Ishikawa (cell line): ENCODE results near the gene MXRA8.

Source experiments
- CEBPB ChIP-seq: IDR thresholded peaks from 2 replicates; pipeline ENCODE4 v1.6.1; 2012
- EGR1 ChIP-seq: IDR thresholded peaks from 2 replicates; pipeline ENCODE4 v1.6.1; 2012
- EP300 ChIP-seq: IDR thresholded peaks from 2 replicates; pipeline ENCODE4 v1.6.1; 2012; ENCODE audit warnings: borderline replicate concordance
- MAX ChIP-seq: IDR thresholded peaks from 2 replicates; pipeline ENCODE4 v1.6.1; 2012
- NFIC ChIP-seq: IDR thresholded peaks from 2 replicates; pipeline ENCODE4 v1.6.1; 2012
- REST ChIP-seq: IDR thresholded peaks from 2 replicates; pipeline ENCODE4 v1.6.1; 2012; ENCODE audit warnings: low read depth, mild to moderate bottlenecking
- TEAD4 ChIP-seq: IDR thresholded peaks from 2 replicates; pipeline ENCODE4 v1.6.1; 2012
- YY1 ChIP-seq: IDR thresholded peaks from 2 replicates; pipeline ENCODE4 v1.6.1; 2012; ENCODE audit warnings: low read depth
- ZBTB7A ChIP-seq: IDR thresholded peaks from 2 replicates; pipeline ENCODE4 v1.6.1; 2012; ENCODE audit warnings: low read depth
- TF ChIP-seq, protein P1 (sequence below): IDR thresholded peaks from 2 replicates; pipeline ENCODE4 v1.6.1; 2012

DNA sequence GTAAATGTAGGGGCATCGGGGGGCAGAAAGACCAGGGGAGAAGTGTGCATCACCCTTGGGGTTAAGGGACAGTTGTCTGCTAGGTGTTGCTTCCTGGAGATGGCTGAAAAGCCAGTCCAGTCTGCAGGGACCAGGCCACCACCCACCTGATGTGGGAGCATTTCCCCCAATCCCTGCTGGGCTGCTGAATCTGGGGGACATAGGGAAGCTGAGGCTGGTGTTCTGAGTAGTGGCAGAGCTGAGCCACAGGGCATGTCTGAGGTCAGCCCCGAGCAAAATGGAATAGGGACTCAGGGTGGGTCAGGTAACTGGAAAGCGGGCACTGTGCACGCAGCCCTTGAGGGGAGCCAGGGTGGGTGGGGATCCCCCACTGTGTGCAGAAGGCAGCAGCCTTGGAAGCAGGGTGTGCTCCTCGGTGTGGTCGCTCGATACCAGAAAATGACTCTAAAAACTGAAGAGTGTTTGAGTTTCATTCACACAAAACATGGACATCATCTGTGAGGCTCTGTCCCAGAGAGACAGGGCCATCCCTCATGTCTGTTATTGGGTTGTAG lies 43.2 kb upstream of the MXRA8 start:
- TF ChIP-seq ZBTB7A, result no peak
- TF ChIP-seq EGR1, result no peak
- TF ChIP-seq NFIC, result no peak
- TF ChIP-seq, protein P1, sequence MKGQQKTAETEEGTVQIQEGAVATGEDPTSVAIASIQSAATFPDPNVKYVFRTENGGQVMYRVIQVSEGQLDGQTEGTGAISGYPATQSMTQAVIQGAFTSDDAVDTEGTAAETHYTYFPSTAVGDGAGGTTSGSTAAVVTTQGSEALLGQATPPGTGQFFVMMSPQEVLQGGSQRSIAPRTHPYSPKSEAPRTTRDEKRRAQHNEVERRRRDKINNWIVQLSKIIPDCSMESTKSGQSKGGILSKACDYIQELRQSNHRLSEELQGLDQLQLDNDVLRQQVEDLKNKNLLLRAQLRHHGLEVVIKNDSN, result no peak
- no peak for TF ChIP-seq YY1
- no peak for TF ChIP-seq EP300
- TF ChIP-seq REST, result no peak
- no peak for TF ChIP-seq CEBPB
- TF ChIP-seq TEAD4, result no peak
- TF ChIP-seq MAX, result no peak
